Measurements from ENCODE around the gene LINC00237. TPM values are rescaled to one million over a fixed set of nuclear protein-coding genes. Genes with fewer than 3 reads are reported as not detected.

The LINC00237 gene
- total and polyA plus RNA-seq, 4 donors, result not detected

- Histone ChIP-seq H3K9me3 (ENCODE audit: control insufficient read depth in 4 of 4, low read length in 3 of 4) (no peaks in the 10 kb centered on the region), H3K27me3 (ENCODE audit: control insufficient read depth in 4 of 4, insufficient read depth in 4 of 4, low read length in 3 of 4) (peaks cover 0 to 12% (median 0%) of the 10 kb centered on the region in 4 donors), H3K9ac (ENCODE audit: low read depth in 1 of 2, low read length in 2 of 2) (no peak overlapping the region), H3K4me3 (ENCODE audit: low read depth in 1 of 3, low read length in 3 of 3) (no peak overlapping the region), H3K4me1 (ENCODE audit: control insufficient read depth in 4 of 4, insufficient read depth in 4 of 4, low read length in 3 of 4) (no peaks in the 10 kb centered on the region), H3K27ac (ENCODE audit: low read depth in 1 of 2, low read length in 2 of 2) (no peak overlapping the region), H3K36me3 (ENCODE audit: control insufficient read depth in 4 of 4, insufficient read depth in 3 of 4, low read depth in 1 of 4, low read length in 3 of 4) (no peaks in the 10 kb centered on the region)
- 70% methylated on average over 12 of the region's 12 CpGs for WGBS
- TF ChIP-seq HNF4A (conservative IDR thresholded peaks at IDR 0.05) (no peak), HNF4G (IDR thresholded peaks at IDR 0.05) (no peak), CTCF (IDR thresholded peaks at IDR 0.05; ENCODE audit: low read depth, low read length, missing input control) (no peak), GABPA (IDR thresholded peaks at IDR 0.05 in 1 of 2, conservative IDR thresholded peaks at IDR 0.05 in 1 of 2) (no peak), MAX (IDR thresholded peaks at IDR 0.05) (no peak), YY1 (IDR thresholded peaks at IDR 0.05) (no peak), RAD21 (IDR thresholded peaks at IDR 0.05) (no peak), FOXA2 (IDR thresholded peaks at IDR 0.05) (no peak), ATF3 (IDR thresholded peaks at IDR 0.05) (no peak), TAF1 (conservative IDR thresholded peaks at IDR 0.05) (no peak), REST (IDR thresholded peaks at IDR 0.05) (no peak), FOXA1 (IDR thresholded peaks at IDR 0.05) (no peak)
- no peak for DNase-seq (ENCODE audit: low spot score)
Observed at GRCh38 chr20:21074605-21075336, 31.4 kb downstream of the LINC00237 start.

- H3K4me1 ChIP-seq (ENCODE audit: control insufficient read depth in 4 of 4, insufficient read depth in 4 of 4, low read length in 3 of 4), result no peaks in the 10 kb centered on the region
- H3K27me3 ChIP-seq (ENCODE audit: control insufficient read depth in 4 of 4, insufficient read depth in 4 of 4, low read length in 3 of 4), result peaks cover 0 to 9% (median 0%) of the 10 kb centered on the region in 4 donors
- no peaks in the 10 kb centered on the region for H3K36me3 ChIP-seq (ENCODE audit: control insufficient read depth in 4 of 4, insufficient read depth in 3 of 4, low read depth in 1 of 4, low read length in 3 of 4)
- H3K27ac ChIP-seq (ENCODE audit: low read depth in 1 of 2, low read length in 2 of 2), result no peak overlapping the region
- no peak for DNase-seq (ENCODE audit: low spot score)
- 58% methylated on average over 1 of the region's 1 CpG for WGBS
- H3K9ac ChIP-seq (ENCODE audit: low read depth in 1 of 2, low read length in 2 of 2), result no peak overlapping the region
- H3K9me3 ChIP-seq (ENCODE audit: control insufficient read depth in 4 of 4, low read length in 3 of 4), result no peaks in the 10 kb centered on the region
- H3K4me3 ChIP-seq (ENCODE audit: low read depth in 1 of 3, low read length in 3 of 3), result no peak overlapping the region
- TF ChIP-seq YY1 (IDR thresholded peaks at IDR 0.05), result no peak
- no peak for TF ChIP-seq ATF3 (IDR thresholded peaks at IDR 0.05)
- no peak for TF ChIP-seq HNF4G (IDR thresholded peaks at IDR 0.05)
- no peak for TF ChIP-seq ZBTB33 (IDR thresholded peaks at IDR 0.05)
- TF ChIP-seq HNF4A (conservative IDR thresholded peaks at IDR 0.05), result no peak
- no peak for TF ChIP-seq REST (IDR thresholded peaks at IDR 0.05)
- TF ChIP-seq CTCF (IDR thresholded peaks at IDR 0.05; ENCODE audit: low read depth, low read length, missing input control), result no peak
- TF ChIP-seq NR2F2 (IDR thresholded peaks at IDR 0.05), result no peak
- TF ChIP-seq RAD21 (IDR thresholded peaks at IDR 0.05), result no peak
- no peak for TF ChIP-seq SP1 (IDR thresholded peaks at IDR 0.05)
- TF ChIP-seq RXRA (IDR thresholded peaks at IDR 0.05), result no peak
- TF ChIP-seq GABPA (IDR thresholded peaks at IDR 0.05 in 1 of 2, conservative IDR thresholded peaks at IDR 0.05 in 1 of 2), result no peak
Observed at GRCh38 chr20:21067255-21067654, 38.9 kb downstream of the LINC00237 start.
